SK-N-SH treated with all-trans-retinoic acid at 6 μM for 48 hours (cell line): Measurements from ENCODE around the gene CR1.
"Not testable (repeated sequence)": the region's sequence is repeated elsewhere in the genome, so short reads cannot be mapped to it uniquely, and the experiment has no call there.

Source experiments
- ARNTL ChIP-seq: fragments of 450-650 bp; formaldehyde crosslinking; IDR thresholded peaks from 2 replicates; pipeline ENCODE4 v1.5.0; 2020; ENCODE audit warnings: low read depth, mild to moderate bottlenecking, moderate library complexity, borderline replicate concordance
- CSDC2 ChIP-seq: fragments of 250-450 bp; sonication (Bioruptor Pico); IDR thresholded peaks from 2 replicates; pipeline ENCODE4 v1.5.0; 2020; ENCODE audit warnings: mild to moderate bottlenecking, moderate library complexity
- GLIS3 ChIP-seq: fragments of 250-450 bp; sonication (Bioruptor Pico); IDR thresholded peaks from 2 replicates; pipeline ENCODE4 v1.5.0; 2020; ENCODE audit warnings: mild to moderate bottlenecking, moderate library complexity
- ISL1 ChIP-seq: fragments of 250-450 bp; sonication (Bioruptor Pico); IDR thresholded peaks from 2 replicates; pipeline ENCODE4 v2.1.2; 2022; ENCODE audit warnings: mild to moderate bottlenecking, moderate library complexity
- RARB ChIP-seq: fragments of 250-450 bp; sonication (Bioruptor Pico); IDR thresholded peaks from 2 replicates; pipeline ENCODE4 v1.8.0; 2021; ENCODE audit warnings: mild to moderate bottlenecking, moderate library complexity
- ZC3H10 ChIP-seq: fragments of 250-450 bp; sonication (Bioruptor Pico); IDR thresholded peaks from 2 replicates; pipeline ENCODE4 v1.5.1; 2021; ENCODE audit warnings: mild to moderate bottlenecking, moderate library complexity
- ZFP3 ChIP-seq: fragments of 250-450 bp; sonication (Bioruptor Pico); IDR thresholded peaks from 2 replicates; pipeline ENCODE4 v1.5.0; 2020; ENCODE audit warnings: mild to moderate bottlenecking, moderate library complexity
- ZFP30 ChIP-seq: fragments of 450-650 bp; formaldehyde crosslinking; IDR thresholded peaks from 2 replicates; pipeline ENCODE4 v1.5.0; 2022; ENCODE audit warnings: mild to moderate bottlenecking, moderate library complexity
- TF ChIP-seq, protein P1 (sequence below): fragments of 250-450 bp; sonication (Bioruptor Pico); IDR thresholded peaks from 2 replicates; pipeline ENCODE4 v1.5.1; 2021; ENCODE audit warnings: mild to moderate bottlenecking, moderate library complexity
- TF ChIP-seq, protein P2 (sequence below): fragments of 250-450 bp; sonication (Bioruptor Pico); IDR thresholded peaks from 2 replicates; pipeline ENCODE4 v1.8.0; 2020; ENCODE audit warnings: mild to moderate bottlenecking, moderate library complexity, borderline replicate concordance
- TF ChIP-seq, protein P3 (sequence below): fragments of 250-450 bp; sonication (Bioruptor Pico); IDR thresholded peaks from 2 replicates; pipeline ENCODE4 v1.5.1; 2020; ENCODE audit warnings: low read depth, mild to moderate bottlenecking, moderate library complexity

DNA sequence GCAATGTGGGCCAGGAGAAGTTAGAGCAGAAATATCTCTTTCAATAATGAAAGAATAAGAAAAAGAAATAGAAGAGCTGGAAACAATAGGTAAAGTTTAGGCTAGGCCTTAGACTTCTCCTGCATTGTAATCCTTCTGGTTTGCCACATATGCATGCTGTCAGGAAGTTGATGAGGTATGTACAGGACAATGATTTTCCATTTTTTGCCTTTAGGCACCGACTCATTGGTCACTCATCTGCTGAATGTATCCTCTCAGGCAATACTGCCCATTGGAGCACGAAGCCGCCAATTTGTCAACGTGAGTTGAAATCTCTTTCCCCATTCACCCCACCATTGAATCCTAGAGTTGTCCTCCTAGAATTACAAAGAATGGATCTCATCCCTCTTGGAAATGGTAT is 79.4 kb downstream of the CR1 start:
- TF ChIP-seq ARNTL (CRISPR knock-in tag); RARB (CRISPR knock-in tag); ZFP3 (CRISPR knock-in tag); GLIS3 (CRISPR knock-in tag); ZC3H10; ISL1; CSDC2; ZFP30: not testable (repeated sequence)
- TF ChIP-seq, protein P1, sequence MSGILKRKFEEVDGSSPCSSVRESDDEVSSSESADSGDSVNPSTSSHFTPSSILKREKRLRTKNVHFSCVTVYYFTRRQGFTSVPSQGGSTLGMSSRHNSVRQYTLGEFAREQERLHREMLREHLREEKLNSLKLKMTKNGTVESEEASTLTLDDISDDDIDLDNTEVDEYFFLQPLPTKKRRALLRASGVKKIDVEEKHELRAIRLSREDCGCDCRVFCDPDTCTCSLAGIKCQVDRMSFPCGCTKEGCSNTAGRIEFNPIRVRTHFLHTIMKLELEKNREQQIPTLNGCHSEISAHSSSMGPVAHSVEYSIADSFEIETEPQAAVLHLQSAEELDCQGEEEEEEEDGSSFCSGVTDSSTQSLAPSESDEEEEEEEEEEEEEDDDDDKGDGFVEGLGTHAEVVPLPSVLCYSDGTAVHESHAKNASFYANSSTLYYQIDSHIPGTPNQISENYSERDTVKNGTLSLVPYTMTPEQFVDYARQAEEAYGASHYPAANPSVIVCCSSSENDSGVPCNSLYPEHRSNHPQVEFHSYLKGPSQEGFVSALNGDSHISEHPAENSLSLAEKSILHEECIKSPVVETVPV (CRISPR knock-in tag): not testable (repeated sequence)
- TF ChIP-seq, protein P2, sequence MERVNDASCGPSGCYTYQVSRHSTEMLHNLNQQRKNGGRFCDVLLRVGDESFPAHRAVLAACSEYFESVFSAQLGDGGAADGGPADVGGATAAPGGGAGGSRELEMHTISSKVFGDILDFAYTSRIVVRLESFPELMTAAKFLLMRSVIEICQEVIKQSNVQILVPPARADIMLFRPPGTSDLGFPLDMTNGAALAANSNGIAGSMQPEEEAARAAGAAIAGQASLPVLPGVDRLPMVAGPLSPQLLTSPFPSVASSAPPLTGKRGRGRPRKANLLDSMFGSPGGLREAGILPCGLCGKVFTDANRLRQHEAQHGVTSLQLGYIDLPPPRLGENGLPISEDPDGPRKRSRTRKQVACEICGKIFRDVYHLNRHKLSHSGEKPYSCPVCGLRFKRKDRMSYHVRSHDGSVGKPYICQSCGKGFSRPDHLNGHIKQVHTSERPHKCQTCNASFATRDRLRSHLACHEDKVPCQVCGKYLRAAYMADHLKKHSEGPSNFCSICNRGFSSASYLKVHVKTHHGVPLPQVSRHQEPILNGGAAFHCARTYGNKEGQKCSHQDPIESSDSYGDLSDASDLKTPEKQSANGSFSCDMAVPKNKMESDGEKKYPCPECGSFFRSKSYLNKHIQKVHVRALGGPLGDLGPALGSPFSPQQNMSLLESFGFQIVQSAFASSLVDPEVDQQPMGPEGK (CRISPR knock-in tag): not testable (repeated sequence)
- TF ChIP-seq, protein P3, sequence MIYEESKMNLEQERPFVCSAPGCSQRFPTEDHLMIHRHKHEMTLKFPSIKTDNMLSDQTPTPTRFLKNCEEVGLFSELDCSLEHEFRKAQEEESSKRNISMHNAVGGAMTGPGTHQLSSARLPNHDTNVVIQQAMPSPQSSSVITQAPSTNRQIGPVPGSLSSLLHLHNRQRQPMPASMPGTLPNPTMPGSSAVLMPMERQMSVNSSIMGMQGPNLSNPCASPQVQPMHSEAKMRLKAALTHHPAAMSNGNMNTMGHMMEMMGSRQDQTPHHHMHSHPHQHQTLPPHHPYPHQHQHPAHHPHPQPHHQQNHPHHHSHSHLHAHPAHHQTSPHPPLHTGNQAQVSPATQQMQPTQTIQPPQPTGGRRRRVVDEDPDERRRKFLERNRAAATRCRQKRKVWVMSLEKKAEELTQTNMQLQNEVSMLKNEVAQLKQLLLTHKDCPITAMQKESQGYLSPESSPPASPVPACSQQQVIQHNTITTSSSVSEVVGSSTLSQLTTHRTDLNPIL (CRISPR knock-in tag): not testable (repeated sequence)
